DND-41 (cell line): Measurements from ENCODE around the gene ZNF202.

Source experiments
- ATAC-seq: fragments of 200-7000 bp; cut with Tn5 transposase; 3 replicates; pipeline ENCODE4 v1.9.1; 2021; ENCODE audit warnings: low read depth; ENCODE audit not compliant: insufficient read depth
- DNase-seq: peaks from one replicate; pipeline ENCODE4 v3.0.0-alpha.2; 2020
- H2AFZ ChIP-seq: 2 replicates; pipeline ENCODE4 v1.6.0; 2012; ENCODE audit warnings: low read depth, low read length
- H3K27ac ChIP-seq: 2 replicates; pipeline ENCODE4 v1.5.1; 2012; ENCODE audit warnings: low read length, inconsistent platforms
- H3K27me3 ChIP-seq: fragments of 200-600 bp; sonication (generic); 2 replicates; pipeline ENCODE4 v1.6.0; 2012; ENCODE audit warnings: low read length, mild to moderate bottlenecking, inconsistent platforms; ENCODE audit not compliant: insufficient read depth, poor library complexity
- H3K36me3 ChIP-seq: 2 replicates; pipeline ENCODE4 v1.5.1; 2012; ENCODE audit warnings: low read length, inconsistent platforms; ENCODE audit not compliant: insufficient read depth
- H3K4me1 ChIP-seq: 2 replicates; pipeline ENCODE4 v1.5.1; 2012; ENCODE audit warnings: mild to moderate bottlenecking, low read length; ENCODE audit not compliant: insufficient read depth
- H3K4me2 ChIP-seq: 2 replicates; pipeline ENCODE4 v1.6.0; 2012; ENCODE audit warnings: mild to moderate bottlenecking, moderate library complexity, low read length, inconsistent platforms; ENCODE audit not compliant: insufficient read depth
- H3K4me3 ChIP-seq, 2 experiments: fragments of 200-600 bp in 1 of 2; shearing (Covaris generic) in 1 of 2; 2 replicates each; pipeline ENCODE4 v1.5.1; 2012 to 2016; ENCODE audit warnings: inconsistent platforms in 2 of 2, low read length in 2 of 2, mild to moderate bottlenecking in 2 of 2, low read depth in 1 of 2, moderate library complexity in 1 of 2
- H3K79me2 ChIP-seq: 2 replicates; pipeline ENCODE4 v1.6.0; 2012; ENCODE audit warnings: low read length, inconsistent platforms; ENCODE audit not compliant: insufficient read depth
- H3K9ac ChIP-seq: 2 replicates; pipeline ENCODE4 v1.6.0; 2012; ENCODE audit warnings: low read depth, mild to moderate bottlenecking, inconsistent platforms, low read length, moderate library complexity
- H3K9me3 ChIP-seq: 2 replicates; pipeline ENCODE4 v1.5.1; 2012; ENCODE audit warnings: low read length, moderate library complexity, mild to moderate bottlenecking, inconsistent platforms; ENCODE audit not compliant: insufficient read depth, severe bottlenecking
- H4K20me1 ChIP-seq: 2 replicates; pipeline ENCODE4 v1.6.0; 2012; ENCODE audit warnings: low read length; ENCODE audit not compliant: insufficient read depth
- CTCF ChIP-seq: IDR thresholded peaks from 2 replicates; pipeline ENCODE4 v1.5.1; 2012; ENCODE audit warnings: borderline replicate concordance, low read length, moderate library complexity, mild to moderate bottlenecking; ENCODE audit not compliant: poor library complexity, severe bottlenecking; ENCODE audit errors: extremely low read depth
- EZH2 ChIP-seq: IDR thresholded peaks from 3 replicates; pipeline ENCODE4 v1.6.1; 2012; ENCODE audit warnings: borderline replicate concordance, low read depth, mild to moderate bottlenecking, moderate library complexity, low read length, inconsistent platforms; ENCODE audit not compliant: severe bottlenecking

Gene ZNF202

GRCh38 chr11:123755813-123756212, 14.4 kb upstream of the ZNF202 start:
- H3K9me3 ChIP-seq: no peaks in the 10 kb centered on the region
- H3K9ac ChIP-seq: no peak overlapping the region
- H3K4me3 ChIP-seq: no peak overlapping the region
- ATAC-seq (no peak), DNase-seq (no peak)
- H3K4me2 ChIP-seq: no peak overlapping the region
- H3K27me3 ChIP-seq: peaks cover 16% of the 10 kb centered on the region
- no peaks in the 10 kb centered on the region for H3K79me2 ChIP-seq
- TF ChIP-seq EZH2: no peak
- no peak for TF ChIP-seq CTCF
- no peaks in the 10 kb centered on the region for H3K4me1 ChIP-seq
- no peaks in the 10 kb centered on the region for H4K20me1 ChIP-seq
- no peaks in the 10 kb centered on the region for H3K36me3 ChIP-seq
- no peak overlapping the region for H3K27ac ChIP-seq
- no peak overlapping the region for H2AFZ ChIP-seq

- no peak overlapping the region for H3K4me3 ChIP-seq
- no peak overlapping the region for H3K9ac ChIP-seq
- no peak overlapping the region for H2AFZ ChIP-seq
- H4K20me1 ChIP-seq: no peaks in the 10 kb centered on the region
- no peaks in the 10 kb centered on the region for H3K4me1 ChIP-seq
- H3K27ac ChIP-seq: no peak overlapping the region
- TF ChIP-seq CTCF (no peak), EZH2 (no peak)
- DNase-seq (no peak), ATAC-seq (no peak)
- no peaks in the 10 kb centered on the region for H3K9me3 ChIP-seq
- no peaks in the 10 kb centered on the region for H3K79me2 ChIP-seq
- H3K4me2 ChIP-seq: no peak overlapping the region
- H3K36me3 ChIP-seq: no peaks in the 10 kb centered on the region
- peaks cover 17% of the 10 kb centered on the region for H3K27me3 ChIP-seq
These were observed 13.9 kb upstream of the ZNF202 start for GRCh38 chr11:123755344-123755743.

GRCh38 chr11:123754101-123754568, 12.7 kb upstream of the ZNF202 start, which contains the start of gene OR6X1:
OR6X1 (minus strand) TSS chr11:123754518; CDS start chr11:123754518, 0 bp downstream.
- H4K20me1 ChIP-seq: no peaks in the 10 kb centered on the region
- H3K4me1 ChIP-seq: no peaks in the 10 kb centered on the region
- H3K36me3 ChIP-seq: no peaks in the 10 kb centered on the region
- no peak for DNase-seq
- no peak within 1 kb of the TSS for H3K4me2 ChIP-seq
- no peak for TF ChIP-seq EZH2
- no peak for TF ChIP-seq CTCF
- no peak for ATAC-seq
- H3K4me3 ChIP-seq: no peak within 1 kb of the TSS
- H3K9me3 ChIP-seq: no peaks in the 10 kb centered on the region
- no peaks in the 10 kb centered on the region for H3K79me2 ChIP-seq
- H3K9ac ChIP-seq: no peak within 1 kb of the TSS
- H3K27ac ChIP-seq: no peak within 1 kb of the TSS
- H2AFZ ChIP-seq: no peak within 1 kb of the TSS
- peaks cover 17% of the 10 kb centered on the region for H3K27me3 ChIP-seq

- ATAC-seq (no peak), DNase-seq (no peak)
- Histone ChIP-seq H3K4me1 (no peaks in the 10 kb centered on the region), H3K4me3 (no peak overlapping the region), H3K79me2 (no peaks in the 10 kb centered on the region), H3K9ac (no peak overlapping the region), H3K27ac (no peak overlapping the region), H3K4me2 (no peak overlapping the region), H3K9me3 (no peaks in the 10 kb centered on the region), H3K36me3 (no peaks in the 10 kb centered on the region), H2AFZ (no peak overlapping the region), H4K20me1 (no peaks in the 10 kb centered on the region), H3K27me3 (peaks cover 17% of the 10 kb centered on the region)
- TF ChIP-seq EZH2 (no peak), CTCF (no peak)
These were observed 11.7 kb upstream of the ZNF202 start for GRCh38 chr11:123753110-123753509.
